ENCODE data around the gene TMEM80.

DNA sequence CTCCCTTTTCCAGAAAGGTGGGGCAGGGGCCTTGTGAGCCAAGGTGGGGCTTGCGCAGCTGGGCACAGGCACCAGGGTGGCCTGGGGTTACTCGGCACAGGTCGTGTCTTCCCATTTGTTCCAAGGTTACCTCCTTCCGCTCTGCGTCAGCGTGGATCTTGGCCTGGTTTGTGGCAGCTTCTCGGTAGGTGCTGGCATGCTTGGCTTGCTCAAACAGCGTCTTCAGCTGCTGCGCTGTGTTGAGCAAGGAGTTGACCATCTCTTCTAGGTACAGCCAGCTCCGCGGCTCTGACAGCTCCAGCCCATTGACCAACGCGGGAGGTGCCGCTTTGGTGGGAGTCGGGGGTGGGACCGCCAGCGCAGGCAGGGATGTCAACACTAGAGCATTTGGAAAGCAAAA is 21.2 kb upstream of the TMEM80 start:
- TF ChIP-seq GATA2 (IDR thresholded peaks at IDR 0.05; ENCODE audit: low read depth, low read length) = no peak
- no peak for TF ChIP-seq GATA3 (IDR thresholded peaks at IDR 0.05; ENCODE audit: low read depth, low read length)
